ENCODE results near the gene ING5. TPM values are rescaled to one million over a fixed set of nuclear protein-coding genes. Genes with fewer than 3 reads are reported as not detected.

ING5 gene
- total RNA-seq, 1 donor from 2014 or later = 32.4 TPM

GRCh38 chr2:241672243-241673188, 29.3 kb upstream of the ING5 start:
- no peak for DNase-seq

GRCh38 chr2:241673189-241673663, 28.6 kb upstream of the ING5 start:
- DNase-seq = no peak

- DNase-seq = no peak
Measured at GRCh38 chr2:241673797-241674725, 27.8 kb upstream of the ING5 start.

- DNase-seq = no peak
Measured at GRCh38 chr2:241675885-241676284, 26.0 kb upstream of the ING5 start.

GRCh38 chr2:241676665-241677064, 25.2 kb upstream of the ING5 start:
- no peak for DNase-seq

GRCh38 chr2:241677392-241677791, 24.4 kb upstream of the ING5 start:
- no peak for DNase-seq

- DNase-seq = no peak
Measured at GRCh38 chr2:241678307-241678706, 23.5 kb upstream of the ING5 start.

GRCh38 chr2:241678784-241679540, 22.9 kb upstream of the ING5 start:
- no peak for DNase-seq

GRCh38 chr2:241680044-241680443, 21.8 kb upstream of the ING5 start:
- no peak for DNase-seq

- no peak for DNase-seq
Measured at GRCh38 chr2:241680827-241681599, 20.8 kb upstream of the ING5 start.

- DNase-seq = no peak
Measured at GRCh38 chr2:241686324-241686649, 15.6 kb upstream of the ING5 start.

GRCh38 chr2:241686650-241687425, 15.0 kb upstream of the ING5 start, which contains the start of gene DTYMK:
TSS of gene DTYMK (minus strand) at chr2:241686815. CDS start at chr2:241686783, 32 bp downstream.
- peak; percentile 91 for DNase-seq

GRCh38 chr2:241689306-241689705, 12.5 kb upstream of the ING5 start:
- no peak for DNase-seq

- no peak for DNase-seq
Measured at GRCh38 chr2:241690202-241690717, 11.6 kb upstream of the ING5 start.

GRCh38 chr2:241692448-241692847, 9.4 kb upstream of the ING5 start:
- no peak for DNase-seq

- DNase-seq = peak; percentile 74
Measured at GRCh38 chr2:241695651-241696050, 6.2 kb upstream of the ING5 start.

GRCh38 chr2:241701149-241701398, 765 bp upstream of the ING5 start:
- DNase-seq = no peak

GRCh38 chr2:241702155-241703031, 554 bp downstream of the ING5 start:
- DNase-seq = peak; percentile 84

GRCh38 chr2:241703032-241703604, 1.3 kb downstream of the ING5 start:
- DNase-seq = no peak
